HepG2 (cell line): Measurements from ENCODE around the gene GDF11. TPM values are rescaled to one million over a fixed set of nuclear protein-coding genes. Genes with fewer than 3 reads are reported as not detected.

ENCODE experiments used
- ATAC-seq: fragments of 200-7000 bp; cut with Tn5 transposase; 3 replicates; pipeline ENCODE4 v1.9.1; 2020; ENCODE audit warnings: mild to moderate bottlenecking, moderate library complexity
- BruUV-seq: library from RNA; stranded (reverse); fragments of 400-500 nt; replicated peaks from 2 replicates; lab custom pipeline; 2021; lab: Mats Ljungman, UMichigan
- CTCF ChIA-PET: fragments of 300-600 bp; formaldehyde crosslinking; extraction: SDS; loops from one replicate; lab custom pipeline; 2021; ENCODE audit warnings: low total read pairs, inconsistent platforms, low intra/inter-chr PET ratio; lab: Yijun Ruan, JAX
- POLR2A ChIA-PET: fragments of 350-600 bp; sonication (Branson Sonifier 250); formaldehyde crosslinking; loops from one replicate; lab custom pipeline; 2020; ENCODE audit warnings: antibody characterized with exemption, inconsistent platforms; lab: Yijun Ruan, JAX
- DNase-seq: peaks from one replicate; pipeline ENCODE4 v3.0.0-alpha.2; 2015; ENCODE audit warnings: low spot score
- FAIRE-seq: peaks from 3 replicates; lab custom pipeline; 2011; peaks lifted over from hg19 to GRCh38; lab: Jason Lieb, UNC
- H2AFZ ChIP-seq: one replicate; pipeline ENCODE4 v1.6.1; 2011; ENCODE audit warnings: low read length, inconsistent platforms
- H3K27ac ChIP-seq: fragments of 300-600 bp; 3 replicates; pipeline ENCODE4 v1.8.0; 2011; ENCODE audit warnings: mixed run types, mild to moderate bottlenecking, mixed read lengths, low read length, inconsistent platforms; ENCODE audit not compliant: insufficient read depth; ENCODE audit errors: extremely low read length
- H3K27me3 ChIP-seq, 2 experiments: fragments of 200-600 bp in 1 of 2; 2 replicates in 1 of 2; 3 replicates in 1 of 2; pipeline versions ENCODE4 v1.6.0 to v1.8.0; 2011; ENCODE audit warnings: low read length in 2 of 2, mild to moderate bottlenecking in 2 of 2, moderate library complexity in 2 of 2, inconsistent platforms in 1 of 2; ENCODE audit not compliant: insufficient read depth in 2 of 2, control insufficient read depth in 1 of 2
- H3K36me3 ChIP-seq, 2 experiments: fragments of 200-600 bp in 1 of 2; replicated peaks in 1 of 2; 2 replicates in 1 of 2; 3 replicates in 1 of 2; pipeline versions ENCODE4 v1.5.1 to v1.8.0; 2011; ENCODE audit warnings: low read length in 2 of 2, inconsistent platforms in 1 of 2; ENCODE audit not compliant: insufficient read depth in 2 of 2, control insufficient read depth in 1 of 2
- H3K4me1 ChIP-seq: 2 replicates; pipeline ENCODE4 v1.5.1; 2012; ENCODE audit warnings: low read length, inconsistent platforms; ENCODE audit not compliant: insufficient read depth
- H3K4me2 ChIP-seq: 2 replicates; pipeline ENCODE4 v1.6.0; 2011; ENCODE audit warnings: low read depth, low read length, inconsistent platforms
- H3K4me3 ChIP-seq, 3 experiments: fragments of 200-600 bp in 1 of 3; sonication (generic), shearing (Covaris generic) in 1 of 3; replicated peaks in 1 of 3; 2 replicates each; pipeline ENCODE4 v1.5.1; 2011 to 2016; ENCODE audit warnings: low read length in 3 of 3, inconsistent platforms in 2 of 3, low read depth in 2 of 3, mild to moderate bottlenecking in 2 of 3, control low read depth in 1 of 3, mixed read lengths in 1 of 3; ENCODE audit not compliant: insufficient read depth in 1 of 3
- H3K79me2 ChIP-seq: one replicate; pipeline ENCODE4 v1.6.1; 2011; ENCODE audit warnings: low read length, inconsistent platforms; ENCODE audit not compliant: insufficient read depth
- H3K9ac ChIP-seq: 2 replicates; pipeline ENCODE4 v1.6.0; 2011; ENCODE audit warnings: mild to moderate bottlenecking, low read depth, low read length, inconsistent platforms; ENCODE audit not compliant: insufficient read depth
- H3K9me3 ChIP-seq: 2 replicates; pipeline ENCODE4 v1.5.1; 2012; ENCODE audit warnings: mild to moderate bottlenecking, low read length
- H4K20me1 ChIP-seq: 2 replicates; pipeline ENCODE4 v1.6.0; 2011; ENCODE audit warnings: inconsistent platforms, mild to moderate bottlenecking, low read length, moderate library complexity; ENCODE audit not compliant: insufficient read depth
- ATM ChIP-seq: fragments of 450-650 bp; IDR thresholded peaks from 2 replicates; pipeline ENCODE4 v1.7.1; 2017; ENCODE audit warnings: mild to moderate bottlenecking, borderline replicate concordance
- KAT7 ChIP-seq: IDR thresholded peaks from 2 replicates; pipeline ENCODE4 v1.6.1; 2018; ENCODE audit warnings: borderline replicate concordance, missing compliant biosample characterization
- KDM5A ChIP-seq: fragments of 200-600 bp; sonication (generic); IDR thresholded peaks from 2 replicates; pipeline ENCODE4 v1.7.0; 2018; ENCODE audit warnings: antibody characterized with exemption, mild to moderate bottlenecking, low read length, borderline replicate concordance
- NFAT5 ChIP-seq: sonication (generic); formaldehyde crosslinking; IDR thresholded peaks from 2 replicates; pipeline ENCODE4 v1.4.0; 2020; ENCODE audit warnings: missing genetic modification reagents
- NR2F6 ChIP-seq, 2 experiments: IDR thresholded peaks; 2 replicates each; pipeline ENCODE4 v1.6.1; 2016; ENCODE audit warnings: antibody characterized with exemption in 1 of 2, mild to moderate bottlenecking in 1 of 2
- SP1 ChIP-seq, 2 experiments: fragments of 450-650 bp in 1 of 2; sonication (generic) in 1 of 2; formaldehyde crosslinking in 1 of 2; IDR thresholded peaks; 2 replicates each; pipeline versions ENCODE4 v1.4.0 to v1.6.1; 2016 to 2020; ENCODE audit warnings: missing genetic modification reagents in 1 of 2
- SP140L ChIP-seq: sonication (generic); formaldehyde crosslinking; IDR thresholded peaks from 2 replicates; pipeline ENCODE4 v1.4.0; 2020; ENCODE audit warnings: missing genetic modification reagents, borderline replicate concordance
- ZNF121 ChIP-seq: sonication (generic); formaldehyde crosslinking; IDR thresholded peaks from 2 replicates; pipeline ENCODE4 v1.5.0; 2020; ENCODE audit warnings: mild to moderate bottlenecking, missing genetic modification reagents
- ZNF253 ChIP-seq: sonication (generic); formaldehyde crosslinking; IDR thresholded peaks from 2 replicates; pipeline ENCODE4 v1.8.0; 2022; ENCODE audit warnings: mild to moderate bottlenecking, missing genetic modification reagents, borderline replicate concordance
- ZNF256 ChIP-seq: sonication (generic); formaldehyde crosslinking; conservative IDR thresholded peaks from 2 replicates; pipeline ENCODE4 v1.4.0; 2020; ENCODE audit warnings: missing genetic modification reagents
- ZNF329 ChIP-seq: sonication (generic); formaldehyde crosslinking; IDR thresholded peaks from 2 replicates; pipeline ENCODE4 v1.9.0; 2021; ENCODE audit warnings: low read depth, mild to moderate bottlenecking, missing genetic modification reagents
- ZNF510 ChIP-seq: sonication (generic); formaldehyde crosslinking; IDR thresholded peaks from 2 replicates; pipeline ENCODE4 v1.4.0; 2020; ENCODE audit warnings: low read depth, mild to moderate bottlenecking, missing genetic modification reagents
- ZSCAN12 ChIP-seq: sonication (generic); formaldehyde crosslinking; IDR thresholded peaks from 2 replicates; pipeline ENCODE4 v1.9.0; 2021; ENCODE audit warnings: mild to moderate bottlenecking, missing genetic modification reagents
- WGBS: methylation state at CpG from one replicate; pipeline ENCODE4 v1.1.6; 2017; ENCODE audit warnings: low lambda C conversion rate; 5-methylcytosine and 5-hydroxymethylcytosine counted together
- in situ Hi-C: cut with HindIII; loops from 2 replicates; pipeline ENCODE4 v1.10.0; 2017; ENCODE audit warnings: low pct_unique_long_range_greater_than_20kb; ENCODE audit not compliant: extremely low pct_ligation_motif_present
- intact Hi-C: fragments of 100-400 bp; cut with micrococcal nuclease; formaldehyde crosslinking; loops from one replicate; pipeline ENCODE4 v1.10.0; 2022; ENCODE audit not compliant: unreplicated experiment
- polyA plus RNA-seq, 8 experiments: library from polyadenylated mRNA; depleted of rRNA in 3 of 8; stranded (reverse) in 7 of 8; unstranded in 1 of 8; fragments of >200 nt; fragmentation: Illumina TruSeq in 4 of 8; extraction: Trizol in 4 of 8; gene quantifications; 2 replicates each; pipeline versions ENCODE4 v1.2.1 to v1.2.3, GENCODE V29; 2011 to 2016; ENCODE audit warnings: low read depth in 4 of 8, missing spikeins in 1 of 8, mixed read lengths in 1 of 8; ENCODE audit not compliant: insufficient read depth in 1 of 8
- total RNA-seq, 5 experiments: library from RNA; depleted of rRNA; stranded (reverse); fragments of >200 nt; fragmentation: Illumina TruSeq; extraction: Trizol; gene quantifications; 2 replicates each; pipeline ENCODE4 v1.2.3, GENCODE V29; 2016; ENCODE audit warnings: low read depth in 1 of 5

GDF11 gene
- total and polyA plus RNA-seq, 2 of the 13 experiments (the other 11 are each of a cell fraction or from before 2014, with no cell fraction given), result 0.63 to 1.5 TPM

- TF ChIP-seq NFAT5 (CRISPR knock-in tag) (no peak), SP1 (IDR thresholded peaks at IDR 0.05) (no peak), SP1 (CRISPR knock-in tag; IDR thresholded peaks at IDR 0.05) (peak; percentile 52; the same call in 1 of the 2 replicates), ZSCAN12 (CRISPR knock-in tag) (no peak), KDM5A (peak; percentile 81)
Observed at GRCh38 chr12:55738123-55739024, 4.5 kb upstream of the GDF11 start (continued).

- no peak for ATAC-seq
- H3K9me3 ChIP-seq, result no peaks in the 10 kb centered on the region
- BruUV-seq, result no TSS peak
- CTCF ChIA-PET, result interaction anchor here (0.7 to 3.3 kb wide), 8 partner anchors 55 to 450 kb away, joined by 3 to 15 read pairs (median 3); partner anchors contain the start of gene SMARCC2
- H3K27ac ChIP-seq, result no peak overlapping the region
- no peaks in the 10 kb centered on the region for H3K36me3 ChIP-seq
- in situ Hi-C loops (loop anchor here (5.0 kb wide), 4 partner anchors 58 to 293 kb away; no protein-coding TSS in a partner anchor), intact Hi-C loops (loop anchor here (1.0 to 5.0 kb wide), 3 partner anchors 58 to 298 kb away; partner anchors contain the start of gene DGKA)
- POLR2A ChIA-PET, result interaction anchor here (1.0 to 3.1 kb wide), 10 partner anchors 9 to 342 kb away, joined by 3 to 27 read pairs (median 10); partner anchors contain the start of genes CD63, DNAJC14, ORMDL2 and RDH5
- H3K4me3 ChIP-seq, result no peak overlapping the region
- H3K9ac ChIP-seq, result no peak overlapping the region
- peak overlapping the region; percentile 84; the same call in 1 of the 2 replicates for H3K4me2 ChIP-seq
- WGBS, result 69% methylated on average over 2 of the region's 2 CpGs
- no peaks in the 10 kb centered on the region for H4K20me1 ChIP-seq
- no peak for TF ChIP-seq ZNF253 (CRISPR knock-in tag)
- TF ChIP-seq ZNF329 (CRISPR knock-in tag), result no peak
- no peak for TF ChIP-seq KAT7
- TF ChIP-seq SP140L (CRISPR knock-in tag), result no peak
- no peak for TF ChIP-seq ZNF510
- TF ChIP-seq ZNF256 (CRISPR knock-in tag), result no peak
- TF ChIP-seq NR2F6 (IDR thresholded peaks at IDR 0.05), result no peak
- no peak for TF ChIP-seq NR2F6 (CRISPR knock-in tag; IDR thresholded peaks at IDR 0.05)
- no peak for TF ChIP-seq ZNF121 (CRISPR knock-in tag)
- TF ChIP-seq ATM, result no peak
- H3K27me3 ChIP-seq, result peaks cover 0 to 7% of the 10 kb centered on the region in 2 experiments; a peak in 2 of 5 replicates
- no peak for FAIRE-seq
- peaks cover 37% of the 10 kb centered on the region for H3K4me1 ChIP-seq
- no peaks in the 10 kb centered on the region for H3K79me2 ChIP-seq
- DNase-seq, result no peak
- H2AFZ ChIP-seq, result no peak overlapping the region
Observed at GRCh38 chr12:55739025-55739378, 3.9 kb upstream of the GDF11 start.
